ENCODE results near the gene TRAF4. TPM values are rescaled to one million over a fixed set of nuclear protein-coding genes. Genes with fewer than 3 reads are reported as not detected.

TRAF4 gene
- total and polyA plus RNA-seq, 10 of the 15 experiments (the other 5 are each of a cell fraction or from before 2014, with no cell fraction given), result 3.7 to 197 (median 66.4) TPM

- TF ChIP-seq, protein P1, sequence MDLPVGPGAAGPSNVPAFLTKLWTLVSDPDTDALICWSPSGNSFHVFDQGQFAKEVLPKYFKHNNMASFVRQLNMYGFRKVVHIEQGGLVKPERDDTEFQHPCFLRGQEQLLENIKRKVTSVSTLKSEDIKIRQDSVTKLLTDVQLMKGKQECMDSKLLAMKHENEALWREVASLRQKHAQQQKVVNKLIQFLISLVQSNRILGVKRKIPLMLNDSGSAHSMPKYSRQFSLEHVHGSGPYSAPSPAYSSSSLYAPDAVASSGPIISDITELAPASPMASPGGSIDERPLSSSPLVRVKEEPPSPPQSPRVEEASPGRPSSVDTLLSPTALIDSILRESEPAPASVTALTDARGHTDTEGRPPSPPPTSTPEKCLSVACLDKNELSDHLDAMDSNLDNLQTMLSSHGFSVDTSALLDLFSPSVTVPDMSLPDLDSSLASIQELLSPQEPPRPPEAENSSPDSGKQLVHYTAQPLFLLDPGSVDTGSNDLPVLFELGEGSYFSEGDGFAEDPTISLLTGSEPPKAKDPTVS (IDR thresholded peaks at IDR 0.05; ENCODE audit: low read depth, low read length), result no peak
- TF ChIP-seq RUNX3 (IDR thresholded peaks at IDR 0.05; ENCODE audit: low read length), result peak; percentile 96
- no peak for TF ChIP-seq SIX5 (IDR thresholded peaks at IDR 0.05; ENCODE audit: low read depth, low read length, severe bottlenecking)
- peak; percentile 49 to 68; a peak in 2 of 4 replicates for TF ChIP-seq IKZF2 (IDR thresholded peaks at IDR 0.05)
- no peak for TF ChIP-seq ZNF207 (IDR thresholded peaks at IDR 0.05; ENCODE audit: borderline replicate concordance)
- TF ChIP-seq SIN3A (IDR thresholded peaks at IDR 0.05; ENCODE audit: low read depth, low read length), result no peak
- TF ChIP-seq EP300 (IDR thresholded peaks at IDR 0.05; ENCODE audit: borderline replicate concordance in 1 of 2, control insufficient read depth in 1 of 2, low read depth in 2 of 2, low read length in 2 of 2), result peak in 1 of 2 experiments; percentile 33; a peak in 1 of 4 replicates
Measured at GRCh38 chr17:28763137-28763799, 19.5 kb downstream of the TRAF4 start (continued).

- H3K36me3 ChIP-seq (ENCODE audit: control insufficient read depth in 2 of 2, insufficient read depth in 2 of 2, low read length in 1 of 2), result peaks cover 10 to 20% of the 10 kb centered on the region in 2 experiments
- SMC1A ChIA-PET (ENCODE audit: uncharacterized antibody, unreplicated experiment), result interaction anchor here (0.6 to 4.9 kb wide), 48 partner anchors 10 to 195 kb away, joined by 3 to 60 read pairs (median 5); partner anchors contain the start of genes DHRS13, FAM222B, FLOT2 and NEK8
- no peak overlapping the region for H3K9ac ChIP-seq (ENCODE audit: control insufficient read depth, insufficient read depth, low read length)
- H3K4me2 ChIP-seq (ENCODE audit: control insufficient read depth, insufficient read depth), result peak overlapping the region; percentile 59
- 80% methylated on average over 5 of the region's 5 CpGs for WGBS (ENCODE audit: insufficient coverage, insufficient replicate concordance, low lambda C conversion rate, missing lambda C conversion rate)
- CTCF ChIA-PET, result interaction anchor here (0.6 to 7.3 kb wide), 59 partner anchors 10 to 353 kb away, joined by 3 to 175 read pairs (median 9); partner anchors contain the start of genes DHRS13, ERAL1, FAM222B and FLOT2
- FAIRE-seq (peak; percentile 94), DNase-seq (ENCODE audit: low read depth, low spot score) (no peak), ATAC-seq (peak; percentile 81)
- H3K27me3 ChIP-seq (replicated peaks in 1 of 2; ENCODE audit: control insufficient read depth in 2 of 2, insufficient read depth in 2 of 2, low read length in 1 of 2), result no peaks in the 10 kb centered on the region
- no peaks in the 10 kb centered on the region for H3K9me3 ChIP-seq (replicated peaks; ENCODE audit: control insufficient read depth, insufficient read depth, low read length)
- RAD21 ChIA-PET (ENCODE audit: unreplicated experiment), result interaction anchor here (0.6 to 6.1 kb wide), 50 partner anchors 9 to 627 kb away, joined by 3 to 109 read pairs (median 5); partner anchors contain the start of genes DHRS13, ERAL1, FAM222B and FLOT2
- no TSS peak for BruUV-seq (replicated peaks)
- H2AFZ ChIP-seq (ENCODE audit: control insufficient read depth, low read depth, low read length), result no peak overlapping the region
- POLR2A ChIA-PET, result interaction anchor here (0.5 to 3.6 kb wide), 12 partner anchors 10 to 335 kb away, joined by 3 to 19 read pairs (median 4); partner anchors contain the start of genes DHRS13 and TLCD1
- no peaks in the 10 kb centered on the region for H3K79me2 ChIP-seq (ENCODE audit: control insufficient read depth, insufficient read depth, low read length)
- intact Hi-C loops (cut with micrococcal nuclease; ENCODE audit: unreplicated experiment), result loop anchor here (1.0 to 5.0 kb wide), 5 partner anchors 37 to 152 kb away; partner anchors contain the start of gene FAM222B
- peak overlapping the region; percentile 48 for H3K27ac ChIP-seq (ENCODE audit: control insufficient read depth, insufficient read depth)
- H4K20me1 ChIP-seq (ENCODE audit: control insufficient read depth, insufficient read depth), result no peaks in the 10 kb centered on the region; the same call in 1 of the 2 replicates
- peaks cover 15% of the 10 kb centered on the region for H3K4me1 ChIP-seq (ENCODE audit: control insufficient read depth, insufficient read depth, low read length)
- in situ Hi-C loops (cut with MboI), result no loop called here
- no peak overlapping the region for H3K4me3 ChIP-seq
- no peak for TF ChIP-seq TCF7 (IDR thresholded peaks at IDR 0.05; ENCODE audit: borderline replicate concordance)
- TF ChIP-seq, protein P2, sequence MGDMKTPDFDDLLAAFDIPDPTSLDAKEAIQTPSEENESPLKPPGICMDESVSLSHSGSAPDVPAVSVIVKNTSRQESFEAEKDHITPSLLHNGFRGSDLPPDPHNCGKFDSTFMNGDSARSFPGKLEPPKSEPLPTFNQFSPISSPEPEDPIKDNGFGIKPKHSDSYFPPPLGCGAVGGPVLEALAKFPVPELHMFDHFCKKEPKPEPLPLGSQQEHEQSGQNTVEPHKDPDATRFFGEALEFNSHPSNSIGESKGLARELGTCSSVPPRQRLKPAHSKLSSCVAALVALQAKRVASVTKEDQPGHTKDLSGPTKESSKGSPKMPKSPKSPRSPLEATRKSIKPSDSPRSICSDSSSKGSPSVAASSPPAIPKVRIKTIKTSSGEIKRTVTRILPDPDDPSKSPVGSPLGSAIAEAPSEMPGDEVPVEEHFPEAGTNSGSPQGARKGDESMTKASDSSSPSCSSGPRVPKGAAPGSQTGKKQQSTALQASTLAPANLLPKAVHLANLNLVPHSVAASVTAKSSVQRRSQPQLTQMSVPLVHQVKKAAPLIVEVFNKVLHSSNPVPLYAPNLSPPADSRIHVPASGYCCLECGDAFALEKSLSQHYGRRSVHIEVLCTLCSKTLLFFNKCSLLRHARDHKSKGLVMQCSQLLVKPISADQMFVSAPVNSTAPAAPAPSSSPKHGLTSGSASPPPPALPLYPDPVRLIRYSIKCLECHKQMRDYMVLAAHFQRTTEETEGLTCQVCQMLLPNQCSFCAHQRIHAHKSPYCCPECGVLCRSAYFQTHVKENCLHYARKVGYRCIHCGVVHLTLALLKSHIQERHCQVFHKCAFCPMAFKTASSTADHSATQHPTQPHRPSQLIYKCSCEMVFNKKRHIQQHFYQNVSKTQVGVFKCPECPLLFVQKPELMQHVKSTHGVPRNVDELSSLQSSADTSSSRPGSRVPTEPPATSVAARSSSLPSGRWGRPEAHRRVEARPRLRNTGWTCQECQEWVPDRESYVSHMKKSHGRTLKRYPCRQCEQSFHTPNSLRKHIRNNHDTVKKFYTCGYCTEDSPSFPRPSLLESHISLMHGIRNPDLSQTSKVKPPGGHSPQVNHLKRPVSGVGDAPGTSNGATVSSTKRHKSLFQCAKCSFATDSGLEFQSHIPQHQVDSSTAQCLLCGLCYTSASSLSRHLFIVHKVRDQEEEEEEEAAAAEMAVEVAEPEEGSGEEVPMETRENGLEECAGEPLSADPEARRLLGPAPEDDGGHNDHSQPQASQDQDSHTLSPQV (IDR thresholded peaks at IDR 0.05), result peak; percentile 37; the same call in 1 of the 2 replicates
- no peak for TF ChIP-seq EGR1 (IDR thresholded peaks at IDR 0.05; ENCODE audit: borderline replicate concordance in 1 of 2, low read depth in 2 of 2, low read length in 2 of 2)
- TF ChIP-seq, protein P3, sequence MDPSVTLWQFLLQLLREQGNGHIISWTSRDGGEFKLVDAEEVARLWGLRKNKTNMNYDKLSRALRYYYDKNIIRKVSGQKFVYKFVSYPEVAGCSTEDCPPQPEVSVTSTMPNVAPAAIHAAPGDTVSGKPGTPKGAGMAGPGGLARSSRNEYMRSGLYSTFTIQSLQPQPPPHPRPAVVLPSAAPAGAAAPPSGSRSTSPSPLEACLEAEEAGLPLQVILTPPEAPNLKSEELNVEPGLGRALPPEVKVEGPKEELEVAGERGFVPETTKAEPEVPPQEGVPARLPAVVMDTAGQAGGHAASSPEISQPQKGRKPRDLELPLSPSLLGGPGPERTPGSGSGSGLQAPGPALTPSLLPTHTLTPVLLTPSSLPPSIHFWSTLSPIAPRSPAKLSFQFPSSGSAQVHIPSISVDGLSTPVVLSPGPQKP (IDR thresholded peaks at IDR 0.05; ENCODE audit: low read depth, low read length), result no peak
Measured at GRCh38 chr17:28763804-28764266, 20.0 kb downstream of the TRAF4 start.
